Superior temporal gyrus (tissue), 1 donor: ENCODE measurements around the gene LCA5L.
A peak's percentile ranks its signal among the peaks of the same experiment; 100 is the strongest.
"Not testable (repeated sequence)": the region's sequence is repeated elsewhere in the genome, so short reads cannot be mapped to it uniquely, and the experiment has no call there.

Experiments
- DNase-seq: peaks from one replicate; pipeline ENCODE4 v3.0.0-alpha.2; 2016; ENCODE audit errors: extremely low spot score

The LCA5L gene

GRCh38 chr21:39451332-39452206, 6.0 kb upstream of the LCA5L start, which contains the start of gene SH3BGR:
Gene SH3BGR (plus strand): TSS chr21:39451970. CDS start chr21:39452097, 127 bp downstream.
- peak; percentile 60 for DNase-seq

GRCh38 chr21:39447264-39447663, 1.7 kb upstream of the LCA5L start:
- DNase-seq: no peak

GRCh38 chr21:39444421-39445180, 977 bp downstream of the LCA5L start:
- peak; percentile 34 for DNase-seq

GRCh38 chr21:39441502-39442475, 3.8 kb downstream of the LCA5L start:
- DNase-seq: peak; percentile 64

- no peak for DNase-seq
These were observed 6.3 kb downstream of the LCA5L start for GRCh38 chr21:39439232-39439631.

GRCh38 chr21:39434950-39435349, 10.6 kb downstream of the LCA5L start:
- DNase-seq: no peak

GRCh38 chr21:39430954-39431353, 14.6 kb downstream of the LCA5L start:
- DNase-seq: no peak

- no peak for DNase-seq
These were observed 15.1 kb downstream of the LCA5L start for GRCh38 chr21:39430457-39430856.

GRCh38 chr21:39430016-39430415, 15.6 kb downstream of the LCA5L start:
- DNase-seq: no peak

- no peak for DNase-seq
These were observed 16.1 kb downstream of the LCA5L start for GRCh38 chr21:39429445-39429844.

- no peak for DNase-seq
These were observed 22.9 kb downstream of the LCA5L start for GRCh38 chr21:39422527-39423241.

GRCh38 chr21:39419204-39419603, 26.4 kb downstream of the LCA5L start:
- DNase-seq: not testable (repeated sequence)

- no peak for DNase-seq
These were observed 39.5 kb downstream of the LCA5L start for GRCh38 chr21:39406065-39406464.

- no peak for DNase-seq
These were observed 45.4 kb downstream of the LCA5L start for GRCh38 chr21:39400173-39400572.

GRCh38 chr21:39397646-39398385, 47.8 kb downstream of the LCA5L start:
- no peak for DNase-seq

- DNase-seq: no peak
These were observed 52.6 kb downstream of the LCA5L start for GRCh38 chr21:39392981-39393380.

- no peak for DNase-seq
These were observed 55.3 kb downstream of the LCA5L start for GRCh38 chr21:39390212-39390765.

GRCh38 chr21:39388811-39389155, 56.8 kb downstream of the LCA5L start:
- no peak for DNase-seq

GRCh38 chr21:39388038-39388810, 57.4 kb downstream of the LCA5L start:
- peak; percentile 90 for DNase-seq
